Activated T-helper 1 cell treated with Interleukin-2 at 50 U/mL for 16 hours (primary cell): Measurements from ENCODE around the gene HBM.
"Not testable (repeated sequence)": the region's sequence is repeated elsewhere in the genome, so short reads cannot be mapped to it uniquely, and the experiment has no call there.

ENCODE experiments used
- DNase-seq: peaks from one replicate; pipeline ENCODE4 v3.0.0-alpha.2; 2020; ENCODE audit warnings: low read depth

HBM gene

DNA sequence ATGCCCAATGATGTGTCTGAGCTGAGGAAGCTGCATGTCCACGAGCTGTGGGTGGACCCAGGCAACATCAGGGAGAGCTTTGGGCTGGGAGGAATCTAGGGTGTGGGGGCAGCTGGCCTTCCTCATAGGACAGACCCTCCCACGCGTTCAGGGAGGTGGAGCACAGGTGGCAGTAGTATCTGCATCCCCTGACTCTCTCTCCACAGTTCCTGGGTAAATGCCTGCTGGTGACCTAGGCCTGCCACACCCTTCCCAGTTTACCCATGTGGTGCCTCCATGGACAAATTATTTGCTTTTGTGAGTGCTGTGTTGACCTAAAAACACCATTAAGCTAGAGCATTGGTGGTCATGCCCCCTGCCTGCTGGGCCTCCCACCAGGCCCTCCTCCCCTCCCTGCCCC, 3.2 kb downstream of the HBM start:
- no peak for DNase-seq

DNA sequence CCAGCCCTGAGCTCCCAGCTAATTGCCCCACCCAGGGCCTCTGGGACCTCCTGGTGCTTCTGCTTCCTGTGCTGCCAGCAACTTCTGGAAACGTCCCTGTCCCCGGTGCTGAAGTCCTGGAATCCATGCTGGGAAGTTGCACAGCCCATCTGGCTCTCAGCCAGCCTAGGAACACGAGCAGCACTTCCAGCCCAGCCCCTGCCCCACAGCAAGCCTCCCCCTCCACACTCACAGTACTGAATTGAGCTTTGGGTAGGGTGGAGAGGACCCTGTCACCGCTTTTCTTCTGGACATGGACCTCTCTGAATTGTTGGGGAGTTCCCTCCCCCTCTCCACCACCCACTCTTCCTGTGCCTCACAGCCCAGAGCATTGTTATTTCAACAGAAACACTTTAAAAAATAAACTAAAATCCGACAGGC, 4.3 kb downstream of the HBM start:
- not testable (repeated sequence) for DNase-seq

DNA sequence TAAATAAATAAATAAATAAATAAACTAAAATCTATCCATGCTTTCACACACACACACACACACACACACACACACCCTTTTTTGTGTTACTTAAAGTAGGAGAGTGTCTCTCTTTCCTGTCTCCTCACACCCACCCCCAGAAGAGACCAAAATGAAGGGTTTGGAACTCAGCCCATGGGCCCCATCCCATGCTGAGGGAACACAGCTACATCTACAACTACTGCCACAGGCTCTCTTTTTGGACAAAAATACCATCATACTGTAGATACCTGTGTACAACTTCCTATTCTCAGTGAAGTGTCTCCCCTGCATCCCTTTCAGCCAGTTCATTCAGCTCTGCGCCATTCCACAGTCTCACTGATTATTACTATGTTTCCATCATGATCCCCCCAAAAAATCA, 5.0 kb downstream of the HBM start:
- DNase-seq = no peak

DNA sequence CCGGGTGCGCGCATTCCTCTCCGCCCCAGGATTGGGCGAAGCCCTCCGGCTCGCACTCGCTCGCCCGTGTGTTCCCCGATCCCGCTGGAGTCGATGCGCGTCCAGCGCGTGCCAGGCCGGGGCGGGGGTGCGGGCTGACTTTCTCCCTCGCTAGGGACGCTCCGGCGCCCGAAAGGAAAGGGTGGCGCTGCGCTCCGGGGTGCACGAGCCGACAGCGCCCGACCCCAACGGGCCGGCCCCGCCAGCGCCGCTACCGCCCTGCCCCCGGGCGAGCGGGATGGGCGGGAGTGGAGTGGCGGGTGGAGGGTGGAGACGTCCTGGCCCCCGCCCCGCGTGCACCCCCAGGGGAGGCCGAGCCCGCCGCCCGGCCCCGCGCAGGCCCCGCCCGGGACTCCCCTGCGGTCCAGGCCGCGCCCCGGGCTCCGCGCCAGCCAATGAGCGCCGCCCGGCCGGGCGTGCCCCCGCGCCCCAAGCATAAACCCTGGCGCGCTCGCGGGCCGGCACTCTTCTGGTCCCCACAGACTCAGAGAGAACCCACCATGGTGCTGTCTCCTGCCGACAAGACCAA, 6.7 kb downstream of the HBM start, which contains the start of gene HBA2:
HBA2 (plus strand) TSS at position 503 of the 568 bp plus-strand sequence; CDS start at position 540, 37 bp downstream.
- DNase-seq = not testable (repeated sequence)

DNA sequence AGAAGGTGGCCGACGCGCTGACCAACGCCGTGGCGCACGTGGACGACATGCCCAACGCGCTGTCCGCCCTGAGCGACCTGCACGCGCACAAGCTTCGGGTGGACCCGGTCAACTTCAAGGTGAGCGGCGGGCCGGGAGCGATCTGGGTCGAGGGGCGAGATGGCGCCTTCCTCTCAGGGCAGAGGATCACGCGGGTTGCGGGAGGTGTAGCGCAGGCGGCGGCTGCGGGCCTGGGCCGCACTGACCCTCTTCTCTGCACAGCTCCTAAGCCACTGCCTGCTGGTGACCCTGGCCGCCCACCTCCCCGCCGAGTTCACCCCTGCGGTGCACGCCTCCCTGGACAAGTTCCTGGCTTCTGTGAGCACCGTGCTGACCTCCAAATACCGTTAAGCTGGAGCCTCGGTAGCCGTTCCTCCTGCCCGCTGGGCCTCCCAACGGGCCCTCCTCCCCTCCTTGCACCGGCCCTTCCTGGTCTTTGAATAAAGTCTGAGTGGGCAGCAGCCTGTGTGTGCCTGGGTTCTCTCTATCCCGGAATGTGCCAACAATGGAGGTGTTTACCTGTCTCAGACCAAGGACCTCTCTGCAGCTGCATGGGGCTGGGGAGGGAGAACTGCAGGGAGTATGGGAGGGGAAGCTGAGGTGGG, 7.6 kb downstream of the HBM start:
- not testable (repeated sequence) for DNase-seq

DNA sequence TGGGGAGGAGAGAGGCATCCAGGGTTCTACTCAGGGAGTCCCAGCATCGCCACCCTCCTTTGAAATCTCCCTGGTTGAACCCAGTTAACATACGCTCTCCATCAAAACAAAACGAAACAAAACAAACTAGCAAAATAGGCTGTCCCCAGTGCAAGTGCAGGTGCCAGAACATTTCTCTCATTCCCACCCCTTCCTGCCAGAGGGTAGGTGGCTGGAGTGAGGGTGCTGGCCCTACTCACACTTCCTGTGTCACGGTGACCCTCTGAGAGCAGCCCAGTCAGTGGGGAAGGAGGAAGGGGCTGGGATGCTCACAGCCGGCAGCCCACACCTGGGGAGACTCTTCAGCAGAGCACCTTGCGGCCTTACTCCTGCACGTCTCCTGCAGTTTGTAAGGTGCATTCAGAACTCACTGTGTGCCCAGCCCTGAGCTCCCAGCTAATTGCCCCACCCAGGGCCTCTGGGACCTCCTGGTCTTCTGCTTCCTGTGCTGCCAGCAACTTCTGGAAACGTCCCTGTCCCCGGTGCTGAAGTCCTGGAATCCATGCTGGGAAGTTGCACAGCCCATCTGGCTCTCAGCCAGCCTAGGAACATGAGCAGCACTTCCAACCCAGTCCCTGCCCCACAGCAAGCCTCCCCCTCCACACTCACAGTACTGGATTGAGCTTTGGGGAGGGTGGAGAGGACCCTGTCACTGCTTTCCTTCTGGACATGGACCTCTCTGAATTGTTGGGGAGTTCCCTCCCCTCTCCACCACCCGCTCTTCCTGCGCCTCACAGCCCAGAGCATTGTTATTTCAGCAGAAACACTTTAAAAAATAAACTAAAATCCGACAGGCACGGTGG, 8.4 kb downstream of the HBM start:
- not testable (repeated sequence) for DNase-seq

DNA sequence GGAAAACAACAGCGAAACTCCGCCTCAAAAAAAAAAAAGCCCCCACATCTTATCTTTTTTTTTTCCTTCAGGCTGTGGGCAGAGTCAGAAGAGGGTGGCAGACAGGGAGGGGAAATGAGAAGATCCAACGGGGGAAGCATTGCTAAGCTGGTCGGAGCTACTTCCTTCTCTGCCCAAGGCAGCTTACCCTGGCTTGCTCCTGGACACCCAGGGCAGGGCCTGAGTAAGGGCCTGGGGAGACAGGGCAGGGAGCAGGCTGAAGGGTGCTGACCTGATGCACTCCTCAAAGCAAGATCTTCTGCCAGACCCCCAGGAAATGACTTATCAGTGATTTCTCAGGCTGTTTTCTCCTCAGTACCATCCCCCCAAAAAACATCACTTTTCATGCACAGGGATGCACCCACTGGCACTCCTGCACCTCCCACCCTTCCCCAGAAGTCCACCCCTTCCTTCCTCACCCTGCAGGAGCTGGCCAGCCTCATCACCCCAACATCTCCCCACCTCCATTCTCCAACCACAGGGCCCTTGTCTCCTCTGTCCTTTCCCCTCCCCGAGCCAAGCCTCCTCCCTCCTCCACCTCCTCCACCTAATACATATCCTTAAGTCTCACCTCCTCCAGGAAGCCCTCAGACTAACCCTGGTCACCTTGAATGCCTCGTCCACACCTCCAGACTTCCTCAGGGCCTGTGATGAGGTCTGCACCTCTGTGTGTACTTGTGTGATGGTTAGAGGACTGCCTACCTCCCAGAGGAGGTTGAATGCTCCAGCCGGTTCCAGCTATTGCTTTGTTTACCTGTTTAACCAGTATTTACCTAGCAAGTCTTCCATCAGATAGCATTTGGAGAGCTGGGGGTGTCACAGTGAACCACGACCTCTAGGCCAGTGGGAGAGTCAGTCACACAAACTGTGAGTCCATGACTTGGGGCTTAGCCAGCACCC, 9.5 kb downstream of the HBM start:
- DNase-seq = no peak

DNA sequence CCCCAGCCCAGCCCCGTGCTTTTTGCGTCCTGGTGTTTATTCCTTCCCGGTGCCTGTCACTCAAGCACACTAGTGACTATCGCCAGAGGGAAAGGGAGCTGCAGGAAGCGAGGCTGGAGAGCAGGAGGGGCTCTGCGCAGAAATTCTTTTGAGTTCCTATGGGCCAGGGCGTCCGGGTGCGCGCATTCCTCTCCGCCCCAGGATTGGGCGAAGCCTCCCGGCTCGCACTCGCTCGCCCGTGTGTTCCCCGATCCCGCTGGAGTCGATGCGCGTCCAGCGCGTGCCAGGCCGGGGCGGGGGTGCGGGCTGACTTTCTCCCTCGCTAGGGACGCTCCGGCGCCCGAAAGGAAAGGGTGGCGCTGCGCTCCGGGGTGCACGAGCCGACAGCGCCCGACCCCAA, 10.2 kb downstream of the HBM start:
- not testable (repeated sequence) for DNase-seq

DNA sequence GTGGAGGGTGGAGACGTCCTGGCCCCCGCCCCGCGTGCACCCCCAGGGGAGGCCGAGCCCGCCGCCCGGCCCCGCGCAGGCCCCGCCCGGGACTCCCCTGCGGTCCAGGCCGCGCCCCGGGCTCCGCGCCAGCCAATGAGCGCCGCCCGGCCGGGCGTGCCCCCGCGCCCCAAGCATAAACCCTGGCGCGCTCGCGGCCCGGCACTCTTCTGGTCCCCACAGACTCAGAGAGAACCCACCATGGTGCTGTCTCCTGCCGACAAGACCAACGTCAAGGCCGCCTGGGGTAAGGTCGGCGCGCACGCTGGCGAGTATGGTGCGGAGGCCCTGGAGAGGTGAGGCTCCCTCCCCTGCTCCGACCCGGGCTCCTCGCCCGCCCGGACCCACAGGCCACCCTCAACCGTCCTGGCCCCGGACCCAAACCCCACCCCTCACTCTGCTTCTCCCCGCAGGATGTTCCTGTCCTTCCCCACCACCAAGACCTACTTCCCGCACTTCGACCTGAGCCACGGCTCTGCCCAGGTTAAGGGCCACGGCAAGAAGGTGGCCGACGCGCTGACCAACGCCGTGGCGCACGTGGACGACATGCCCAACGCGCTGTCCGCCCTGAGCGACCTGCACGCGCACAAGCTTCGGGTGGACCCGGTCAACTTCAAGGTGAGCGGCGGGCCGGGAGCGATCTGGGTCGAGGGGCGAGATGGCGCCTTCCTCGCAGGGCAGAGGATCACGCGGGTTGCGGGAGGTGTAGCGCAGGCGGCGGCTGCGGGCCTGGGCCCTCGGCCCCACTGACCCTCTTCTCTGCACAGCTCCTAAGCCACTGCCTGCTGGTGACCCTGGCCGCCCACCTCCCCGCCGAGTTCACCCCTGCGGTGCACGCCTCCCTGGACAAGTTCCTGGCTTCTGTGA, 11.0 kb downstream of the HBM start, which contains the start of gene HBA1:
HBA1 (plus strand) TSS at position 204 of the 906 bp plus-strand sequence; CDS start at position 241, 37 bp downstream.
- DNase-seq = not testable (repeated sequence)

DNA sequence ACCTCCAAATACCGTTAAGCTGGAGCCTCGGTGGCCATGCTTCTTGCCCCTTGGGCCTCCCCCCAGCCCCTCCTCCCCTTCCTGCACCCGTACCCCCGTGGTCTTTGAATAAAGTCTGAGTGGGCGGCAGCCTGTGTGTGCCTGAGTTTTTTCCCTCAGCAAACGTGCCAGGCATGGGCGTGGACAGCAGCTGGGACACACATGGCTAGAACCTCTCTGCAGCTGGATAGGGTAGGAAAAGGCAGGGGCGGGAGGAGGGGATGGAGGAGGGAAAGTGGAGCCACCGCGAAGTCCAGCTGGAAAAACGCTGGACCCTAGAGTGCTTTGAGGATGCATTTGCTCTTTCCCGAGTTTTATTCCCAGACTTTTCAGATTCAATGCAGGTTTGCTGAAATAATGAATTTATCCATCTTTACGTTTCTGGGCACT, 11.6 kb downstream of the HBM start:
- DNase-seq = no peak

DNA sequence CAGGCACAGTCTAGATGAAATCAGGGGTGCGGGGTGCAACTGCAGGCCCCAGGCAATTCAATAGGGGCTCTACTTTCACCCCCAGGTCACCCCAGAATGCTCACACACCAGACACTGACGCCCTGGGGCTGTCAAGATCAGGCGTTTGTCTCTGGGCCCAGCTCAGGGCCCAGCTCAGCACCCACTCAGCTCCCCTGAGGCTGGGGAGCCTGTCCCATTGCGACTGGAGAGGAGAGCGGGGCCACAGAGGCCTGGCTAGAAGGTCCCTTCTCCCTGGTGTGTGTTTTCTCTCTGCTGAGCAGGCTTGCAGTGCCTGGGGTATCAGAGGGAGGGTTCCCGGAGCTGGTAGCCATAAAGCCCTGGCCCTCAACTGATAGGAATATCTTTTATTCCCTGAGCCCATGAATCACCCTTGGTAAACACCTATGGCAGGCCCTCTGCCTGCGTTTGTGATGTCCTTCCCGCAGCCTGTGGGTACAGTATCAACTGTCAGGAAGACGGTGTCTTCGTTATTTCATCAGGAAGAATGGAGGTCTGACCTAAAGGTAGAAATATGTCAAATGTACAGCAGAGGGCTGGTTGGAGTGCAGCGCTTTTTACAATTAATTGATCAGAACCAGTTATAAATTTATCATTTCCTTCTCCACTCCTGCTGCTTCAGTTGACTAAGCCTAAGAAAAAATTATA, 12.3 kb downstream of the HBM start:
- no peak for DNase-seq

DNA sequence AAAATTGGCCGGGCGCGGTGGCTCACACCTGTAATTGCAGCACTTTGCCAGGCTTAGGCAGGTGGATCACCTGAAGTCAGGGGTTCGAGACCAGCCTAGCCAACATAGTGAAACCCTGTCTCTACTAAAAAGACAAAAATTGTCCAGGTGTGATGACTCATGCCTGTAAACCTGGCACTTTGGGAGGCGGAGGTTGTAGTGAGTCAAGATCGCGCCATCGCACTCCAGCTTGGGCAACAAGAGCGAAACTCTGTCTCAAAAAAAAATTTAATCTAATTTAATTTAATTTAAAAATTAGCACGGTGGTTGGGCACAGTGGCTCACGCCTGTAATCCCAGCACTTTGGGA, 12.9 kb downstream of the HBM start:
- no peak for DNase-seq

DNA sequence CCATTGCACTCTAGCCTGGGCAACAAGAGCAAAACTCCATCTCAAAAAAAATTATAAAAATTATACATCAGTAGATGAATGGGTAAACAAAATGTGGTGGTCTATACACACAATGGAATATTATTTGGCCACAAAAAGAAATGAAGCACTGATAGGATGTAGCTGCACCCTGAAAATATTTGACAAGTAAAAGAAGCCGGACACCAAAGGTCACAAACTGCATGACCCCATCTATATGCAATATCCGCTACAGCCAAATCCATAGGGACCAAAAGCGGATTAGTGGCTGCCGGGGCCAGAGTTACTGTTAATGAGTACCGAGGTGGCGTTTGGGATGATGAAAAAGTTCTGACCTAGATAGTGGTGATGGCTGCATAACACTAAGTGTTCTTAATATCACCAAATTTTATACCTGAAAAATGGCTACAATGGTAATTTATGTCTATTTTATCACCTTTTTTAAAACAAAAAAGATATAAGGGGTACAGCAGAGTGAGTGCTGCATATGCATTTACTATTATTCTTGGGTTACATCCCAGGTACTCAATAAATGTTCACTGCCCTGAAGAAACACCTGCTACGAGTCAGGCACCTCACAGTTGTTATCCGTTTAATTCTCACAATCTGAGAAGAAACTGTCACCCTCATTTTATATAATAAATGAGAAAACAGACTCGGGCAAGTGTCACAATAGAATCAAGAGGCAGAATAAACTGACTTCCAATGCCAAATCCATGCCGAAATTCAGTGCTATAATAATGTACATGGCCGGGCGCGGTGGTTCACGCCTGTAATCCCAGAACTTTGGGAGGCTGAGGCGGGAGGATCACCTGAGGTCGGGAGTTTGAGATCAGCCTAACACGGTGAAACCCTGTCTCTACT, 13.7 kb downstream of the HBM start:
- no peak for DNase-seq

DNA sequence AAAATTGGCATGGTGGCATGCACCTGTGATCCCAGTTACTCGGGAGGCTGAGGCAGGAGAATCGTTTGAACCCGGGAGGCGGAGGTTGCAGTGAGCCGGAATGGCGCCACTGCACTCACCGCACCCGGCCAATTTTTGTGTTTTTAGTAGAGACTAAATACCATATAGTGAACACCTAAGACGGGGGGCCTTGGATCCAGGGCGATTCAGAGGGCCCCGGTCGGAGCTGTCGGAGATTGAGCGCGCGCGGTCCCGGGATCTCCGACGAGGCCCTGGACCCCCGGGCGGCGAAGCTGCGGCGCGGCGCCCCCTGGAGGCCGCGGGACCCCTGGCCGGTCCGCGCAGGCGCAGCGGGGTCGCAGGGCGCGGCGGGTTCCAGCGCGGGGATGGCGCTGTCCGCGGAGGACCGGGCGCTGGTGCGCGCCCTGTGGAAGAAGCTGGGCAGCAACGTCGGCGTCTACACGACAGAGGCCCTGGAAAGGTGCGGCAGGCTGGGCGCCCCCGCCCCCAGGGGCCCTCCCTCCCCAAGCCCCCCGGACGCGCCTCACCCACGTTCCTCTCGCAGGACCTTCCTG, 14.4 kb downstream of the HBM start, which contains the start of gene HBQ1:
HBQ1 (plus strand) TSS at position 359 of the 575 bp plus-strand sequence; CDS start at position 387, 28 bp downstream.
- no peak for DNase-seq

DNA sequence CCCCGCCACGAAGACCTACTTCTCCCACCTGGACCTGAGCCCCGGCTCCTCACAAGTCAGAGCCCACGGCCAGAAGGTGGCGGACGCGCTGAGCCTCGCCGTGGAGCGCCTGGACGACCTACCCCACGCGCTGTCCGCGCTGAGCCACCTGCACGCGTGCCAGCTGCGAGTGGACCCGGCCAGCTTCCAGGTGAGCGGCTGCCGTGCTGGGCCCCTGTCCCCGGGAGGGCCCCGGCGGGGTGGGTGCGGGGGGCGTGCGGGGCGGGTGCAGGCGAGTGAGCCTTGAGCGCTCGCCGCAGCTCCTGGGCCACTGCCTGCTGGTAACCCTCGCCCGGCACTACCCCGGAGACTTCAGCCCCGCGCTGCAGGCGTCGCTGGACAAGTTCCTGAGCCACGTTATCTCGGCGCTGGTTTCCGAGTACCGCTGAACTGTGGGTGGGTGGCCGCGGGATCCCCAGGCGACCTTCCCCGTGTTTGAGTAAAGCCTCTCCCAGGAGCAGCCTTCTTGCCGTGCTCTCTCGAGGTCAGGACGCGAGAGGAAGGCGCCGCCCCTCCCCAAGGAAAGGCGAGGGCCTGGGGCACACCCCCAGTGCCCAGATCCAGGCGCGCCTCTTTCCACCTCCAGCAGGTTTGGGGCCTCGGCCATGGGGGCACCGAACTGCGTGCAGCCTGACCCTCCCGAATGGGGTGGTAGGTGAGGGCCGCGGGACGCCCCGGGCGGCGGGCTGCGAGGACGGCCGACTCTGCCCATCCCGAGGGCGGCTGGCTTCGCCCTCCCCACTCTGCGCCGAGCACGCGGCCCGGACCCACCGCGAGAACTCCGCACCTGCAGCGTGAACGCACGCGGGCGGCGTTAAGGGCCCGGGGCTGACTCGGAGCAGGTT, 15.1 kb downstream of the HBM start:
- DNase-seq = no peak

DNA sequence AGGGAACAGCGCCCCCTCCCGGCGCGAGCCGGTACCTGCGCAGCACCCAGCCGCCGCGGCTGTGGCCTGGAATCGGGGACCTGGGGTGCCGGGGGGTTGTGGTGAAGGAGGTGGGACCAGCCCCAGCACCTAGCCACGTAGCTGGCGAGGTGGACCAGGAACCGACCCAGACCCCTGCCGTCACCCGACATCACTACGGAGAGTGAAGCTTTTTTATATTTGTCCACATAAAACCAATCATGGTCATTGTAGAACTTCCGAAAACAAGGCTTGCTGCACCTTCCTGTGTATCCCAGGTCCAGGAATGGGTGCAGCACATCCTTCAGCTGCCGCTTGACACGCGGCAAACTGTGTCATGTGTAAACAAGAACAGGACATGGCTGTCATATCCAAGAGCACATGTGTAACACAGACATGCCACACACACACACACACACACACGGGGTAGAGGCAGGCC, 15.8 kb downstream of the HBM start:
- peak; percentile 76 for DNase-seq

DNA sequence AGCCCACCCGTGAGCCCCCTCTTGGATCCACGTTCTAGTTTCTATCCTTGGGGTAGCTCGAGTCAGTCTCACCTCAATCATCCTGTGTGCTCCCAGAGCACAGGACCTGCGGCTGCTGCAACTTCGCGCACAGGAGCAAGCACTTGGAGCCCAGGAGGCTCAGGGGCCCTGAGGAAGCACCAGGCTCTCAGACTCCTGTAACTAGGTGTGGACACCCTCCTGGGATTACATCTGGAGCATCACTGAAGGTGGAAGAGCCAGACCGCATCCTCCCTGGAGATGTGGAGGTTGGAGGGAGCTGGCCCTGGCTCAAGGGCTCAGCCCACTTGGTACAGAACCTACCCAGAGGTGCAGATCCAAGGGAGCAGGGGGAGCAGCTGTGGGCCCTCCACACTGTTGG, 17.2 kb downstream of the HBM start:
- DNase-seq = no peak

DNA sequence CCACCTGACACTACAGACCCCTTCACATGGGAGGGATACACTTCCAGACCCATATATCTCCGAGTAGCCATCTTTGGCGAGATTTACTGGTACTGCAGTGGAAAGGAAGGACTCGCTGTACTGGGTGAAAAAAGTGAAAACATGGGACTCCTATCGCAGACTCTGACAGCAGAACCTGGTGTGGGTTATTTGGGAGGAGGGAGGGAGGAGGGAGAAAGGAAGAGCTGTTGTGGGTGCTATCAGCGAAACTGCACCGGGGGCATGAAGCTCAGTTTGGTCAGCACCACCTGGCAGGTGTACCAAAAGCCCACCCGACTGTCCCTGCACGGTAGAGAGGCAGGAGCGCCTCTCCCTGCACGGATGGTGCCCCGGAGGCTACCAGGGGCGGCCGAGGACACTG, 19.4 kb downstream of the HBM start:
- DNase-seq = no peak
